DND-41 (cell line): ENCODE measurements around the gene UVRAG.

Source experiments
- ATAC-seq: fragments of 200-7000 bp; cut with Tn5 transposase; 3 replicates; pipeline ENCODE4 v1.9.1; 2021; ENCODE audit warnings: low read depth; ENCODE audit not compliant: insufficient read depth
- DNase-seq: peaks from one replicate; pipeline ENCODE4 v3.0.0-alpha.2; 2020
- H2AFZ ChIP-seq: 2 replicates; pipeline ENCODE4 v1.6.0; 2012; ENCODE audit warnings: low read depth, low read length
- H3K27ac ChIP-seq: 2 replicates; pipeline ENCODE4 v1.5.1; 2012; ENCODE audit warnings: low read length, inconsistent platforms
- H3K27me3 ChIP-seq: fragments of 200-600 bp; sonication (generic); 2 replicates; pipeline ENCODE4 v1.6.0; 2012; ENCODE audit warnings: low read length, mild to moderate bottlenecking, inconsistent platforms; ENCODE audit not compliant: insufficient read depth, poor library complexity
- H3K36me3 ChIP-seq: 2 replicates; pipeline ENCODE4 v1.5.1; 2012; ENCODE audit warnings: low read length, inconsistent platforms; ENCODE audit not compliant: insufficient read depth
- H3K4me1 ChIP-seq: 2 replicates; pipeline ENCODE4 v1.5.1; 2012; ENCODE audit warnings: mild to moderate bottlenecking, low read length; ENCODE audit not compliant: insufficient read depth
- H3K4me2 ChIP-seq: 2 replicates; pipeline ENCODE4 v1.6.0; 2012; ENCODE audit warnings: mild to moderate bottlenecking, moderate library complexity, low read length, inconsistent platforms; ENCODE audit not compliant: insufficient read depth
- H3K4me3 ChIP-seq, 2 experiments: fragments of 200-600 bp in 1 of 2; shearing (Covaris generic) in 1 of 2; 2 replicates each; pipeline ENCODE4 v1.5.1; 2012 to 2016; ENCODE audit warnings: inconsistent platforms in 2 of 2, low read length in 2 of 2, mild to moderate bottlenecking in 2 of 2, low read depth in 1 of 2, moderate library complexity in 1 of 2
- H3K79me2 ChIP-seq: 2 replicates; pipeline ENCODE4 v1.6.0; 2012; ENCODE audit warnings: low read length, inconsistent platforms; ENCODE audit not compliant: insufficient read depth
- H3K9ac ChIP-seq: 2 replicates; pipeline ENCODE4 v1.6.0; 2012; ENCODE audit warnings: low read depth, mild to moderate bottlenecking, inconsistent platforms, low read length, moderate library complexity
- H3K9me3 ChIP-seq: 2 replicates; pipeline ENCODE4 v1.5.1; 2012; ENCODE audit warnings: low read length, moderate library complexity, mild to moderate bottlenecking, inconsistent platforms; ENCODE audit not compliant: insufficient read depth, severe bottlenecking
- H4K20me1 ChIP-seq: 2 replicates; pipeline ENCODE4 v1.6.0; 2012; ENCODE audit warnings: low read length; ENCODE audit not compliant: insufficient read depth
- CTCF ChIP-seq: IDR thresholded peaks from 2 replicates; pipeline ENCODE4 v1.5.1; 2012; ENCODE audit warnings: borderline replicate concordance, low read length, moderate library complexity, mild to moderate bottlenecking; ENCODE audit not compliant: poor library complexity, severe bottlenecking; ENCODE audit errors: extremely low read depth
- EZH2 ChIP-seq: IDR thresholded peaks from 3 replicates; pipeline ENCODE4 v1.6.1; 2012; ENCODE audit warnings: borderline replicate concordance, low read depth, mild to moderate bottlenecking, moderate library complexity, low read length, inconsistent platforms; ENCODE audit not compliant: severe bottlenecking

The UVRAG gene

DNA sequence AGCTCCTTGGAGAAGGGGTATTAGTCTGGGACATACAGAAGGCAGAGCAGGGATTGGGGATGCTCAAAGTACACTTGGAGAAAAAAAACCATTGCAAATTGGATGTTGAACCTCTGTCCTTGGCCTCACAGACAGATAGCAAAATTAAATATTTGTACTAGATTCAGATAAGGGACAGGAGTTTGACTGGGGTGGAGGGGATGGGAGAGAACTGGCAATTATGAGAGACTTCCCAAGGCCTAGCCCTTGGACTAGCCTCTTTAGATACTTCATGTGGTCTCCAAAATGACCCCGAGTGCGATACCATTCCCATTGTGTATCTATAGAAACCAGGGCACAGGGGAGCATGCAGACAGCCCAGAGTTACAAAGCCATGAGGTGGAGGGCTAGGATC lies 30.9 kb upstream of the UVRAG start:
- TF ChIP-seq CTCF (no peak), EZH2 (no peak)
- Histone ChIP-seq H2AFZ (no peak overlapping the region), H3K79me2 (no peaks in the 10 kb centered on the region), H3K4me2 (no peak overlapping the region), H3K4me1 (no peaks in the 10 kb centered on the region), H3K9ac (no peak overlapping the region), H3K27ac (no peak overlapping the region), H3K27me3 (no peaks in the 10 kb centered on the region), H3K36me3 (no peaks in the 10 kb centered on the region), H3K4me3 (no peak overlapping the region), H3K9me3 (no peaks in the 10 kb centered on the region), H4K20me1 (no peaks in the 10 kb centered on the region; the same call in 1 of the 2 replicates)
- DNase-seq (no peak), ATAC-seq (no peak)

- no peak overlapping the region for H2AFZ ChIP-seq
- TF ChIP-seq EZH2 (no peak), CTCF (no peak)
Observed at GRCh38 chr11:75784506-75784905, 30.5 kb upstream of the UVRAG start.

DNA sequence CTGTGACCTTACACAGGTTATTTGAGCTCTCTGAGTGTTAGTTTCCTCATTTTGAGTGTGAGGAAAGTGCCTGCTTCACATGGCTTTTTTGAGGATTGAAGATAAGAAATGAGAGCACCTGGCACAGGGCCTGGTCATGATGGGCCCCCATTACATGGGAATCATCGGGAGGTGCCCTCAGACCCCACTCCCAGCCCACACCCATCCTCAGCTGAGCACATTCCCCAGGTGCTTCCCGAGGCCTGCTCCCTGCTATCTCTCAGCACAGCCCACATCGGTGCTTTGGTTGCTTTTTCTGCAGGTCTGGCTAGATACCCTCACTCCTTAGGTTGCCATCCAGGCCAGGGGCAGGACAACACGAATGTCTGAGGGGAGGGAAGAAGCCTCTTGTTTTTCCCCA lies 29.8 kb upstream of the UVRAG start:
- Histone ChIP-seq H3K27ac (no peak overlapping the region), H3K9ac (no peak overlapping the region), H3K4me1 (no peaks in the 10 kb centered on the region), H3K36me3 (no peaks in the 10 kb centered on the region), H3K4me2 (no peak overlapping the region), H4K20me1 (no peaks in the 10 kb centered on the region; the same call in 1 of the 2 replicates), H3K4me3 (no peak overlapping the region), H3K27me3 (no peaks in the 10 kb centered on the region), H2AFZ (no peak overlapping the region), H3K9me3 (no peaks in the 10 kb centered on the region), H3K79me2 (no peaks in the 10 kb centered on the region)
- TF ChIP-seq EZH2 (no peak), CTCF (no peak)
- no peak for ATAC-seq
- no peak for DNase-seq

More at GRCh38 chr11:75784506-75784905, 30.5 kb upstream of the UVRAG start:
- H3K4me3 ChIP-seq = no peak overlapping the region
- ATAC-seq (no peak), DNase-seq (no peak)
- no peak overlapping the region for H3K4me2 ChIP-seq
- H3K27me3 ChIP-seq = no peaks in the 10 kb centered on the region
- no peak overlapping the region for H3K9ac ChIP-seq
- H4K20me1 ChIP-seq = no peaks in the 10 kb centered on the region; the same call in 1 of the 2 replicates
- H3K27ac ChIP-seq = no peak overlapping the region
- no peaks in the 10 kb centered on the region for H3K4me1 ChIP-seq
- H3K9me3 ChIP-seq = no peaks in the 10 kb centered on the region
- H3K36me3 ChIP-seq = no peaks in the 10 kb centered on the region
- no peaks in the 10 kb centered on the region for H3K79me2 ChIP-seq
